ENCODE measurements around the gene ATP6V0C.

ATP6V0C gene

GRCh38 chr16:2512735-2513404, 882 bp upstream of the ATP6V0C start:
- no peak for DNase-seq

- DNase-seq = no peak
Observed at GRCh38 chr16:2514333-2515179, 804 bp downstream of the ATP6V0C start.

- DNase-seq = no peak
Observed at GRCh38 chr16:2515180-2515851, 1.6 kb downstream of the ATP6V0C start.

- DNase-seq = no peak
Observed at GRCh38 chr16:2516391-2517240, 2.9 kb downstream of the ATP6V0C start.

GRCh38 chr16:2517954-2518605, 4.3 kb downstream of the ATP6V0C start:
- DNase-seq = no peak

GRCh38 chr16:2518823-2519710, 5.3 kb downstream of the ATP6V0C start:
- DNase-seq = no peak

- DNase-seq = no peak
Observed at GRCh38 chr16:2519711-2520080, 5.9 kb downstream of the ATP6V0C start.

GRCh38 chr16:2520097-2520783, 6.5 kb downstream of the ATP6V0C start, which contains the start of gene AMDHD2:
TSS of gene AMDHD2 (plus strand) at chr16:2520371. CDS start at chr16:2520459, 88 bp downstream.
- DNase-seq = peak; percentile 28

- DNase-seq = no peak
Observed at GRCh38 chr16:2520784-2521531, 7.2 kb downstream of the ATP6V0C start.

- DNase-seq = no peak
Observed at GRCh38 chr16:2523801-2524231, 10.1 kb downstream of the ATP6V0C start.

GRCh38 chr16:2524339-2524938, 10.7 kb downstream of the ATP6V0C start:
- no peak for DNase-seq

GRCh38 chr16:2526135-2526534, 12.4 kb downstream of the ATP6V0C start:
- DNase-seq = no peak

GRCh38 chr16:2527071-2527783, 13.5 kb downstream of the ATP6V0C start:
- no peak for DNase-seq

GRCh38 chr16:2527784-2528100, 14.0 kb downstream of the ATP6V0C start:
- no peak for DNase-seq

GRCh38 chr16:2528161-2529060, 14.7 kb downstream of the ATP6V0C start:
- no peak for DNase-seq

GRCh38 chr16:2529061-2529931, 15.5 kb downstream of the ATP6V0C start:
- no peak for DNase-seq
